ENCODE data around the gene UCK2.

Gene UCK2

DNA sequence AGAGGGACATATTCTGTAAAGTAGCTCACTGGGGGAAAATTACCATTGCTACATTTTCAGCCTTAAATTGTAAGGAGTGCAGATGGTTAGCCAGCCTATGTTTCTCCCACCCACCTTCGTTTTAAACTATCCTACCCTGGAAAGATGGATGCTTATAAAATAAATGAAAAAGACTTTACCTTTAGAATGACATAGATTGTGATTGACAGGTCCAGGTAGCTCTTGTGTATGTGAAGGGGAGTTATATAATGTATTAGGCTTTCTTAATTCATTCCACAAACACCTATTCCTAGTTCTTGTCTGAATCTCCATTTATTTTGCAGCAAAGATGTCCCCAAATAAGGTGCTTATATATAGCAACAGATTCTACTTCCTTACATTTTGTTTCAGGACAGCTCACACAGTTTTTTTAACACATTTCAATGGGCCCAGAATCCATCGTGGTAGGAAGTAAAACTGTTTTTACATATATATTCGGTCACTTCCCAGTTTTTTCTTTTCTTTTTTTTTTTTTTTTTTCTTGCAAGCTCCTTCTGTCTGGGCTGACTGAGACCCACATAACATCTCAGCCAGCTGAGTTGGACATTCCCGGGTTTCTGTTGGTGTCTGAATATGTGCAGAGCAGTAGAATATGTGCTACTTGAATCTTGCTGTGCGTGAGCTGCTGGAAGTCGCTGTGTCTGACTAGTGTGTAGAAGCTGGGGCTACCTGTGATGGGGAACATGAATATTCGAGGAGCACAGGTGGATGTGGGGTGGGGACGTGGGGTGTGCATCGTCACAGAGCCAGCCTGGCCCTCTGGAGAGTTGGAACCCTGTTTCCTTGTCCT lies 27.8 kb downstream of the UCK2 start:
- DNase-seq (ENCODE audit: low read depth, low spot score) = no peak

DNA sequence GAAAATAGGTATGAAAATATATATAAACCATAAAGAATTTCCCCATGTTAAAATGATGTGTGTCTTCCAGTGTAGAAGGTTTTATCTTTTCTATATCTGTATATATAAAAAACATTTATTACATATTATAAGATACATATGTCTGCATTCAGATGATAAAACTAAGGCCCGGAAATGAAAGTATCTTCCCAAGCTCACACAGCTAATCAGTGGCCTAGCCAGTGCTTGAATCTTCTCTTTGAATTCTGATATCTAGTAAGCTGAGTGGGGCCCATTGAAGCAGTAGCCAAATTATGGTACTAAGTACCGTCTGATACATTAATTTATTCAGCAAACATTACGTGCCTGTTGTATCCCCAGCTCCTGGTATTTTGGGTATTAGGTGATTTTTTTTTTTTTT lies 28.6 kb downstream of the UCK2 start:
- DNase-seq (ENCODE audit: low read depth, low spot score) = no peak

DNA sequence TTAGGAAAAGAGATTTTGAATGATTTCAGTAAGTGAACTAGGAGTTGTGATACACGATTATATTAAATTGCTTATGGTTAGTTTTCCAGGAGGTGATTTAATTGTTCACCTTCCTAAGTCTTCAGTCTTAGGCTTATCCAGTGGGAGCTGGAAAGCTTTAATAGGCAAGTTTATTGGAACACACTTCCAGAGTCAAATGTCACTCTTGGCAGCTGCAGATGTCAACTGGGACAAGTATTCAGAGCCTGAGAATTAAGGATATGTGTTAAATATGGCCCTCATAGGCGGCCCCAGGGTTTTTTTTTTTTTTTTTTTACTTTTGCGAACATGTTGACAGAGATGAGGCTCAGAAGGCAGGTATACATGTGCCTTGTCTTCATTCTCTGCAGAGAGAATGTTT lies 29.2 kb downstream of the UCK2 start:
- no peak for DNase-seq (ENCODE audit: low read depth, low spot score)

DNA sequence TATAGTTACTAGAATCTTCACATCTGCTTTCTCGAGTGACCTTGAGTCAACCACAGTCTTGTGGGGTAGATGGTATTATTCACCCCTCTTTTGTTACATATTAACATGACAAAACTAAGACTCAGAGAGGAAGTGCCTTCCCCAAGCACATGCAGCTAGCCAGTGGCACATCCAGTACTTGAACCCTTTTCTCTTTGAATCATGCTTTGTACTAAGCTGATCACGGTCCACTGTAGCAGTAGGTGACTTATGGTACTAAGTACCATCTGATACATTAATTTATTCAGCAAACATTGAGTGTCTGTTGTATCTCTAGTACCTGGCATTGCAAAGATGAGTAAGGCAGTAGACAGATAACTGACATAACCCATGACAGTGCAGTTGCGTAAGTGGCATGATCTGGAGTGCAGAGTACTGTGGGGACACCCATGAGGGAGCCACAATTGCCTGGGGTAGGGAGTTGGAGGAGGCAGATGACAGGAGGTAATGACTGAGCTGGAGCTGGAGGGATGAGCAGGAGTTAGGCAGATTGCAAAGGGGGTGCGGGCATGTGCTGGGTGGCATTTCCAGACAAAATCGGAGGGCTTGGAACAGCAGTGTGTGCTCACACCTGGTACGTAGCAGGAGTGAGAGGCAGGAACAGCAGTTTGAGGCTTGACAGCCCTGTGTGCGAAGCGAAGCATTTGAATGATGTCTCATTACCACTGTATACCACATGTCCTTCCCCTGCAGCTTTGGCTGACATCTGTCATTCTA lies 29.8 kb downstream of the UCK2 start:
- DNase-seq (ENCODE audit: low read depth, low spot score) = no peak

DNA sequence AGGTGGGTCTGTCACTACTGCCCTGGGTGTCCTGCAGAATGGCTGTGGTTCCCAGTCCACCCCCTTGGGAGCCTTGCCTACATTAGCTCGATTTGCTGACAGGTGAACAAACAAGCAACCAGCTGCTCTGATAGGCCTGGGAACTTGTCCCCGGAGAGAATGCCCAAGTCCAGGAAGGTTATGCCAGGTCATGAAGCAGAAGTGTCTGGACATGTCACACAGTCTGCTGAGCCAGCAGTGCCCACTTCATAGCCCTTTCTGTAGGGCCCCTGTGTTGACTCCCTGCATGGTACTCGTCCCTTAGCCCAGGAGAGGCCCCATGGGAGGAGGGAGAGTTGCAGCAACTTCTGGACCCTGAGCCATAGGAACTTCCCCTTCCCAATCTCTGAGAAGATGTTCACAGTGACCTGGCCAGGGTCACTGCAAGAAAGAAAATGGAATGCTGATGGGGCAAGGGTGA lies 31.0 kb downstream of the UCK2 start:
- DNase-seq (ENCODE audit: low read depth, low spot score) = no peak

DNA sequence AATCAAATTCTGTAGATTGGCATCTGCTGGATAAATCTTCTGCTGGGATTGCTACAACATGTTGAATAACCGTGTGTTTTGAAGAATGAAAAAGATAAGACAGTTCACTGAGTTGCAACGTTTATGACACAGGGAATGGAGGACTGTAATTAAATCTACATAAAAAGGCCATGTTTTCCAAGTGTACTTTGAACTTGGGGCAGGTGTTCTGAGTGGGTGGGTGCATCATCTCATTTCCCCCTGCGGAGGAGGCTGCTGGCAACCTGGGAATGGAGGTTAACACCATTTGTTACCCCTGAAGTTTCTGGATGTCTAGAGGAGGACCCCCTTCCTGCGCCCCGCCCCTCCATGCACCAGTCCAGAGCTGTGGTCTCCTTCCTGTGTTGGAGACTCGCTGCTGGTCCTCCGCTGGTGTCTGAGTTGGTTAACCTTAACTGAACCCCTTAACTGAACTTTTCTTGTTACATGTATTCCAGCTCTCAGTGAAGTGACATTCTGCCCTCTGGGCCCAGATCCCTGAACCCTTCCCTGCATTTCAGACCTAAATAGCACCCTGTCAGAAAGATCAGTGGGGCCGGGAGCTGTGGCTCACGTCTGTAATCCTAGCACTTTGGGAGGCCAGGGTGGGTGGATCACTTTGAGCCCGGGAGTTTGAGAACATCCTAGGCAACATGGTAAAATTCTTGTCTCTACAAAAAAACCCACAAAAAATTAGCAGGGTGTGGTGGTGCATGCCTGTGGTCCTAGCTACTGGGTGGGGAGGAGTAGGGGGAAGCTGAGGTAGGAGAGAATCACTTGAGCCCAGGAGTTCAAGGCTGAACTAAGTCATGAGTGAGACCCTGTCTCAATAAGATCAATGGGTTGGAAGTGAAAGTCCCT lies 31.8 kb downstream of the UCK2 start:
- no peak for DNase-seq (ENCODE audit: low read depth, low spot score)

DNA sequence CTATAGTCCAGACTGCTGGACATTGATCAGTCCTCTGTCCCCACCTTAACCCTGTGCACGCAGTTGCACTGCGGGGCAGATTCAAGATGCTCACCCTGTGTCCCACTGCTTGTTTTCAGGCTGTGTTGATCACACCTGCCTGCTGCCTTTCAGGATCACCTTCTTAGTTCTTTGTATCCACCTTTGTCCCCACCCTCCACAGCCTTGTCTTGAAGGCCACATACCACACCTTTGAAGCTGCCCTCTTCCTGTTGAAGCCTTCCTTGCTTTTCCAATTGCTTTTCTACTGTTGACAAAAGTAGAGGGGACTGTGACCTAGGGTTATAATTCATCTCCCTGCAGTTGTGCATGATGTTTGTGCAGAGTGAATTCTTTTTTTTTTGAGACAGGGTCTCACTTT lies 32.7 kb downstream of the UCK2 start:
- no peak for DNase-seq (ENCODE audit: low read depth, low spot score)

DNA sequence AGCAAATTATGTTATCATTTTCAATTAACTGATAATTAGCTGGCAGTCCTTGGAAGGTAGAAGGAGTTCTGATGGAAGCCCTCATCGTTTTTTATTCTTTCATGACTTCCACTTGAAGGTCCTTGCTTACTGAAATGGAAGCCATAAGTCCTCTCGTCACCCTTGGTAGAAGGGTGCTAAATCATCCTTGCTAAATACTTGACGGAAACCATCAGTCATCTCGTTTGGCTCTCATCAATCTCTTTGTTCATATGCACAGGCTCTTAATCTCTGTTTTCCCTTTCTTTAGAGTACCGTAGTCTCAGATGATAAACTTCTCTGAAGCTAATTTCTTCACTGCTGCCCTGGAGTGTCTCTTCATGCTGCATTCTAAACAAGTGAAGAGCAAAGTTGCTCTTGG lies 34.5 kb downstream of the UCK2 start:
- no peak for DNase-seq (ENCODE audit: low read depth, low spot score)

DNA sequence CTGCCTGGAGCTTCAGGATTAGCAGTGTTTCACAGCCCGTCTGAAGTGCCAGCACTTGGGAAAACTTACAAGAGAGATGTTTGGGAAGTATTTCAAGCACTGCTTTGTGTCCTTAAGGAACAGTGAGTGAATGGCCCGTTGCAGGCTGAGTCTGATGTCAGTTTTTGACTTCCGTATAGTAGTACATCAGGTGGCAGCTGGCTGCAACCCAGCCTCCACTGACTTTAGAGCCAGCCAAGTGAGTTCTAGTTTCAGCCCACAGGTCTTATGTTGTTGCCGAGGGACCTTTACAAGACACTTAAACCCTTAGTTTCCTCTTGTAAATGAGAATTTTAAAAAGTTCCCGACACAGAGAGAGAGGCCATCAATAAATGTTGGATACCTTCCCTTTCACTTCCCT lies 35.0 kb downstream of the UCK2 start:
- no peak for DNase-seq (ENCODE audit: low read depth, low spot score)

DNA sequence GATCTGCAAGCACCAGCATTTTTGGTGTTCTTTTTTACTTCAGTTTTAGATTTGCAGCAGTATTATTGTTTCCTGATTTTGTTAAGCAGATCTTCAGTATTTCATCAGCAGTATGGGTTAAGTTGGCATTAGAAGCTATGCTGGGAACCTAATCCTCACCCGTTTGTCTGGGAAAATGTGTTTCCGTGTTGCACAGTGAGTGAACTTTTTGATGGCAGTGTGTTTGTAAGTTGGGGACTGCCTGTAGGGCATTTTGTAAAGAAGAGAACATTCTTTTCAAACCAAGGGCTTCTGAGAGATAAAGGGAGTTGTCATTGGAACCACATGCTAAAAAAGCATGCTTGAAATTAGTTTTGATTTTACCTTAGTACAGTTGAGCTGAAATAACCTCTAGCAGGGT lies 35.9 kb downstream of the UCK2 start:
- no peak for DNase-seq (ENCODE audit: low read depth, low spot score)

DNA sequence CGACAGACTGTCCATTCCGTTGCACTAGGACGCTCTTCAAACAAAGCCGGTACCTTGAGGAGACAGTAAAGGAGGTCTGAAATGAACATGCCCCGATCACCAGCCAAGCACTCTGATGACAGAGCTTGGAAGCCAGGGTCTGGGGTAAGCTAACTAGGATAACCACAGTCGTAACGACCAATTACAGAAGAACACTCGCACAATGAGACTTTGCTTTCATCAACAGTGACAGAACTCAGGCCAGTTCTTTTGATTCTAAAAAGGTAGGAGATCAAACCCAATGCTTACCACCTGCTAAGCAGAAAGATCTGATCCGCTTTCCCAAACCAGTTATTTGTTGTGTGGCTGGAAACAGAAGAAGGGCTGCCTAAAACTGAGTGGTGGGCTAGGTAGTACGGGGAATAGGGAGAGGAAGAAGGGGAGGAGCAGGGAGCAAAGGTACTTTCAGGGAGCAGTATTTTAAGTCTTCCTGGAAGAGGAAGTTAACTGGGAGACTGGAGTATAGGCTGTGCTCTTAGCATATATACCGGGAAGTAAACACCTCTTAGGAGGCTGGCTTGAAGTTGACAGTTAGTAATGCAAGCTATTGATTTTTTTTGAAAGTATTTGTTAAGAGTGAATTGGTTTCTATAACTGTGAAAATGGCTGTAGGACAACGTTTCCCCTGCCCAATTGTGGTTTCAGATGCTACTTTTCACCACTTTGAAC lies 38.4 kb downstream of the UCK2 start:
- DNase-seq (ENCODE audit: low read depth, low spot score) = no peak

DNA sequence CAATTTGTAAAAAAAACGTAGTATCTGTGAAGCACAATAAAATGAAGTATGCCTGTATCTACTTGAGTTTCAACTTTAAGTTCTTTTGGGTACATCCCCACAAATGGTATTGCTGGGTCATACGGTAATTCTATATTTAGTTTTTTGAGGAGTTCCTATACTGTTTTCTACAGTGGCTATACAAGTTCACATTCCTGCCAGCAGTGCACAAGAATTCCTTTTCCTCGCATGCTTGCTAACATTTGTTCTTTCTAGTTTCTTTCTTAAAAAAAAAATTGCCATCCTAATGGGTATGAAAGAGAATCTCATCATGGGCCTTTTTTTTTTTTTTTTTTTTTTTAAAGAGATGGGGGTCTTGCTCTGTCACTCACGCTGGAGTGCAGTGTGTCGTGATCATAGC lies 41.9 kb downstream of the UCK2 start:
- no peak for DNase-seq (ENCODE audit: low read depth, low spot score)

DNA sequence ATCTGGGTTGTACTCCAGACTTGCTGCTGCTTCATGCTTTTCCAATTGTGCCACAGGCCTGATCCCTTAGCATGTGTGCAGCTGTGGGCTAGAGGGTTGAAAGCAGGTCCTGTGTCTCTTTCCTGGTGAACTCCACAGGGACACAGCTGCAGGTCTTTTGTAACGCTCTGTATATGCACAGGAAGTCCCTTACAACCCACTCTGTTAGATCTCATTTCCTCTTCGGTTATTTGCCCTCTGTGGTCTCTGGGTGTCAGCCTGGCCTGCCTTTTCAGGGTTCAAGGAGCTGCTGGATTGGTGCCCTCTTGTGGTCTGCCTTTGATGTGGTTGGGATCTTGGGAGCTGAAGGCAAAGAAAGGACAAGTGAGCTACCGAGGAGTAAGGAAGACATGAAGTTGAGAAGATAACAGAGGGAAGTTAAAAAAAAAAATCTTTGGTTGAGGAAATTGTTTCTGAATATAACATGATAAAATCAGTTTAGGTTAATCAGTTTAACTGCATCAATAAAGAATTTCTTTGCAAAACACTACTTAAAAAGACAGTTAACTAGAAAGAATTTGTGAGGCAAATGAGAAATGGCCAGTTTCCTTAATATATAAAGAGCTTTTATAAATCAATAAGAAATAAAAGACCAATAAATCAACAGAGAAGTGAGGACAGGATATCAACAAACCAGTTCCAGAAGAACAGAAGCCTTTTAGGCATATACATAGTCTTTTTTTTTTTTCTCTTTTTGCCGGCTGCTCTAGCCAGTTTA lies 44.1 kb downstream of the UCK2 start:
- DNase-seq (ENCODE audit: low read depth, low spot score) = no peak

DNA sequence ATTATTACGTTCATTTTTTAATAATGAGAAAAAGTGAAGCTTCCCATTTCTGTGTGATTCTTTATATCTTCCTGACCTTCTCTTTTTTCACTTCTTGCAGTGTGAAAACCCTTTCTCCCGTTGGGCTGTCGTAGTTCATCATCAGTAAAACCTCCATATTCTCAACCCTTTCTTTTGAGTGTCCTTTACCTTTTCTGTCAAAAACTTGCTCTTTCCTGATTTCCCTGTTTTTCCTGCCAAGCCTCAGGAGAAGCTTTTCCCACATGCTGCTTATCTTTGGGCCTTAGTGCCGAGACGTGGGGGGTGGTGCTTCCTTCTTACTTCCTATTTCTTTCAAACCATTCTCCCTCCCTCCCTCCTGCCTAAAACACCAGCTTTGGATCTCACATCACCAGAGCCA lies 46.1 kb downstream of the UCK2 start:
- no peak for DNase-seq (ENCODE audit: low read depth, low spot score)

DNA sequence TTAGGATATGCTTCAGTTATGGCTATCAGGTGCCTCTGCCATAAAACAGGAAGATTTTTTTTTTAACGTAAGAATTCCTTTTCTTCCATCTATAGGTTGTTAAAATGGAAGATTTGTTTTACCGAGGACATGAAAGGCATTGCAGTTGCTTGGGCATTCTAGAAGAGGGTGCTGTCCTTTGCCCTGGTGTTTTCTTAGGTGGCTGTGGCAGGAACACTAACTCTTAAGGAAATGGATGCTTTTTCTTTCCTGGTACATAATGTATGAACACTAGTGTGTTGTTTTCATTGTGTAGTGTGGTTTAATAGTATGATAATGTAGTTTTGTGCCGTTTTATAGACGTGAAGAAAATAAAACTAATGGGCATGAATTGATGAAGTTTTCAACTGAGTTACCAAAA lies 47.2 kb downstream of the UCK2 start:
- no peak for DNase-seq (ENCODE audit: low read depth, low spot score)

DNA sequence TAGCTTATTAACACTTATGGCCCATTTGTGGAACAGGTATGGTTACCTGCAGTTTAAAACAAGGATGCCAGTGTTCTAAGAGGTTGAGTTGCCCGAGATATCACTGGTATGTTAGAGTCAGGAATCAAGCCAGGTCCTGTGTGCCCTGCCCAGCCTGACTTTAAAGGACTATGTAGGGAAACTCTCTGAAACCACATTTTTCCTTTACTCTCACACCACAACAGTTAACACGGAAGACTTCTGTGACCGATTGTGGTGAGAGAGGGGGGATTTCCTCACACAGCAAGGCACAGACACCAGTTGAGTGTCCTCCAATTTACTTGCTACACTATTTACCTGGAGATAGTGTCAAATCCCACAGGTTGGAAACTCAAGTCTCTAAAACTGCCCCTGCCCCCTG lies 47.8 kb downstream of the UCK2 start:
- DNase-seq (ENCODE audit: low read depth, low spot score) = no peak

DNA sequence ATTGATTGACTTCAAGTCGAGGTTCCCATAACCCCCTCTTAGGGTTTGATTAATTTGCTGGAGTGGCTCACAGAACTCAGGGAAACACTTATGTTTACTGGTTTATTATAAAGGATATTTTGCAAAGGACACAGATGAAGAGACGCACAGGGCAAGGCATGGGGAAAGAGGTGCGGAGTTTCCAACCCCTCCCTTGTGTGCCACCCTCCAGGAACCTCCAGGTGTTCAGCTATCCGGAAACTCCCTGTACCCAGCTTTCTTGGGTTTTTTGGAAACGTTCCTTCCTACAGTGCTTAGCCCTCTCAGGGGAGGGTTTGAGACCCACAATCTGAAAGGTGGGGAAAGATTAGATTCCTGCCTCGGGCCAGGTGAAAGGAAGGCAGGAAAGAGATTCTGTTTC lies 48.2 kb downstream of the UCK2 start:
- DNase-seq (ENCODE audit: low read depth, low spot score) = no peak

DNA sequence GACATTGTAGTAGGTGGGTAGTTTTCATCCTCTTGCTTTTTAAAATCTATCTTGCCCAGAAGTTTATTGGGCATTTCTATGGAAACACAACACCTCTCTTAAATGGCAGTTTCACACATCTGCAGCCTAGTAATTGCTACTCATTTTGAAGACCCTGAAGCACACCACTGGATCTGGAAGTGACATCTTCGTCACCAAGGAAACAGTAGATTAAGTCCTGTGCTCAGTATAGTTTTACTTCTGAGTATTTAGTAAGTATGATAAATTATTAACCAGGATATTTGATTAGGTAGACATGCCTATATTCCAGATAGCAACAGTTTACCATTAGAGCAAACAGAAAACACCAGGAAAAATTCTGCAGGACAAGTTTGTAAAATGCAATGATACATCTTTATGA lies 48.7 kb downstream of the UCK2 start:
- DNase-seq (ENCODE audit: low read depth, low spot score) = no peak

DNA sequence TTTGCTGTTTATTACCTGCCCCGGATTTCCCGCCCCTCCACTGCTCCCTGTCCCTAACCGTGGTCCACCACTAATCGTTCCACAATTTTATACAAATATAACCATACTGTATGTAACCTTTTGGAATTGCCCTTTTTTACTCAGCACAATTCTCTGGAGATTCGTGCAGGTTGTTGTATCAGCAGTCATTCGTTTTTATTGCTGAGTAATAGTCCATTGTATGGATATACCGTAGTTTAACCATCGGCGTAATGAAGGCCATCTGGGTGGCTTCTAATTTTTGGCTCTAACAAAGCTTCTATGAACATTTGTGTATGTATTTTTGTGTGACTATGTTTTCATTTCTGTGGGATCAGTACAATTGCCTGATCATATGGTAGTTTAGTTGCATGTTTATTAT lies 50.0 kb downstream of the UCK2 start:
- no peak for DNase-seq (ENCODE audit: low read depth, low spot score)

DNA sequence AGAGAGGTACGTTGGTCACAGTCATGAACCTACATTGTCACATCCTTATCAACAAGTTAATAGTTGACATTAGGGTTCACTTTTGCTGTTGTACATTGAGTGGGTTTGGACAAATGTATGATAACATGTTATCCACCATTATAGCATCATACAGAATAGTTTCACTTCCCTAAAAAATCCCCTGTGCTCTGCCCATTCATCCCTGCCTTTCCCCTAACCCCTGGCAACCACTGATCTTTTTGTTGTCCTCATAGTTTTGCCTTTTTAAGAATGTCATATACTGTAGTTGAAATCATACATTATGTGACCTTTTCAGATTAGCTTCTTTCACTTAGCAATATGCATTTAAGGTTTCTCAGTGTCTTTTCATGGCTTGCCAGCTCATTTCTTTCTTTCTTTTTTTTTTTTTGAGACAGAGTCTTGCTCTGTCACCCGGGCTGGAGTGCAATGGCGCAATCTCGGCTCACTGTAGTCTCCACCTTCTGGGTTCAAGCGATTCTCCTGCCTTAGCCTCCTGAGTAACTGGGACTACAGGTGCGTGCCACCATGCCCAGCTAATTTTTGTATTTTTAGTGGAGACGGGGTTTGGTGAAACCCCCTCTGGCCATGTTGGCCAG lies 50.6 kb downstream of the UCK2 start:
- DNase-seq (ENCODE audit: low read depth, low spot score) = no peak

Data from brain pericyte (primary cell).